PC-3 (cell line): ENCODE measurements around the gene PPM1D.

ENCODE experiments used
- CTCF ChIP-seq: fragments of 300-600 bp; sonication (generic); conservative IDR thresholded peaks from 2 replicates; pipeline ENCODE4 v1.5.1; 2017; ENCODE audit warnings: antibody characterized with exemption, low read depth, mild to moderate bottlenecking, low read length
- EZH2 ChIP-seq: fragments of 300-600 bp; sonication (generic); IDR thresholded peaks from one replicate; pipeline ENCODE4 v1.6.1; 2017; ENCODE audit warnings: antibody characterized with exemption, mild to moderate bottlenecking, low read length; ENCODE audit not compliant: unreplicated experiment
- EZH2phosphoT487 ChIP-seq: fragments of 300-600 bp; sonication (generic); IDR thresholded peaks from 2 replicates; pipeline ENCODE4 v1.6.1; 2018; ENCODE audit warnings: mild to moderate bottlenecking, antibody characterized with exemption, low read length, borderline replicate concordance

GRCh38 chr17:60645918-60646523 lies 46.0 kb downstream of the PPM1D start:
- TF ChIP-seq CTCF (no peak), EZH2 (no peak), EZH2phosphoT487 (no peak)
